Liver (tissue), 3 donors: ENCODE results near the gene EPS8L1.

Experiments used
- CTCF ChIP-seq: fragments of 150-350 bp; IDR thresholded peaks from 2 replicates; pipeline ENCODE4 v1.5.1; 2017; ENCODE audit warnings: improper control_type of control experiment, low read depth, low read length; ENCODE audit not compliant: missing input control
- MAX ChIP-seq: IDR thresholded peaks from 2 replicates; pipeline ENCODE4 v1.6.1; 2016; ENCODE audit warnings: antibody characterized with exemption
- REST ChIP-seq: IDR thresholded peaks from 2 replicates; pipeline ENCODE4 v1.6.1; 2016; ENCODE audit warnings: antibody characterized with exemption, mild to moderate bottlenecking
- RXRA ChIP-seq, 2 donors: IDR thresholded peaks; 2 replicates each; pipeline ENCODE4 v1.6.1; 2017 to 2018; ENCODE audit warnings: antibody characterized with exemption in 2 of 2, mild to moderate bottlenecking in 1 of 2
- donor health status: healthy.
- donor health status: healthy.

GRCh38 chr19:55058781-55059610 is 16.7 kb upstream of the EPS8L1 start:
- TF ChIP-seq REST = no peak
- TF ChIP-seq CTCF = no peak
- TF ChIP-seq MAX = no peak
- TF ChIP-seq RXRA (IDR thresholded peaks at IDR 0.05) = no peak
